HepG2 (cell line): ENCODE data around the gene M1AP. TPM values are rescaled to one million over a fixed set of nuclear protein-coding genes. Genes with fewer than 3 reads are reported as not detected.

ENCODE experiments used
- AKAP8 ChIP-seq: sonication (generic); formaldehyde crosslinking; IDR thresholded peaks from 2 replicates; pipeline ENCODE4 v1.5.1; 2020; ENCODE audit warnings: mild to moderate bottlenecking, missing genetic modification reagents
- ARNTL ChIP-seq: sonication (generic); formaldehyde crosslinking; IDR thresholded peaks from 2 replicates; pipeline ENCODE4 v1.4.0; 2020; ENCODE audit warnings: mild to moderate bottlenecking, missing genetic modification reagents
- ATRX ChIP-seq: sonication (generic); formaldehyde crosslinking; IDR thresholded peaks from 2 replicates; pipeline ENCODE4 v1.4.0; 2020; ENCODE audit warnings: missing genetic modification reagents, borderline replicate concordance
- ELF3 ChIP-seq: IDR thresholded peaks from 2 replicates; pipeline ENCODE4 v1.6.1; 2016; ENCODE audit warnings: missing genetic modification reagents, missing compliant biosample characterization
- JARID2 ChIP-seq: sonication (generic); formaldehyde crosslinking; IDR thresholded peaks from 2 replicates; pipeline ENCODE4 v1.8.1; 2023; ENCODE audit warnings: missing genetic modification reagents, inconsistent platforms; ENCODE audit not compliant: insufficient replicate concordance
- LCORL ChIP-seq, 2 experiments: fragments of 450-650 bp in 1 of 2; sonication (generic) in 1 of 2; formaldehyde crosslinking in 1 of 2; IDR thresholded peaks; 2 replicates each; pipeline versions ENCODE4 v1.5.0 to v1.6.1; 2017 to 2020; ENCODE audit warnings: antibody characterized with exemption in 1 of 2, missing genetic modification reagents in 1 of 2
- MAF1 ChIP-seq: sonication (generic); formaldehyde crosslinking; IDR thresholded peaks from 2 replicates; pipeline ENCODE4 v1.5.0; 2020; ENCODE audit warnings: missing genetic modification reagents, borderline replicate concordance
- NFE2L2 ChIP-seq: fragments of 150-350 bp; IDR thresholded peaks from 2 replicates; pipeline ENCODE4 v1.6.1; 2014; ENCODE audit warnings: low read length
- NFRKB ChIP-seq: fragments of 450-650 bp; IDR thresholded peaks from 2 replicates; pipeline ENCODE4 v1.6.1; 2017
- REL ChIP-seq: sonication (generic); formaldehyde crosslinking; conservative IDR thresholded peaks from 2 replicates; pipeline ENCODE4 v1.8.0; 2022; ENCODE audit warnings: mild to moderate bottlenecking, missing genetic modification reagents, moderate library complexity
- RXRA ChIP-seq: sonication (generic); formaldehyde crosslinking; IDR thresholded peaks from 2 replicates; pipeline ENCODE4 v1.5.1; 2020; ENCODE audit warnings: missing genetic modification reagents
- SIN3B ChIP-seq: fragments of 150-350 bp; IDR thresholded peaks from 2 replicates; pipeline ENCODE4 v1.6.1; 2014; ENCODE audit warnings: low read length
- TEAD3 ChIP-seq: optimal IDR thresholded peaks from 2 replicates; pipeline ENCODE3; 2016; ENCODE audit warnings: borderline replicate concordance
- ZC3H13 ChIP-seq: sonication (generic); formaldehyde crosslinking; IDR thresholded peaks from 2 replicates; pipeline ENCODE4 v1.8.1; 2023; ENCODE audit warnings: mild to moderate bottlenecking, missing genetic modification reagents, moderate library complexity
- ZMAT3 ChIP-seq: sonication (generic); formaldehyde crosslinking; conservative IDR thresholded peaks from 2 replicates; pipeline ENCODE4 v1.7.0; 2021; ENCODE audit warnings: missing genetic modification reagents
- ZNF350 ChIP-seq: sonication (generic); formaldehyde crosslinking; IDR thresholded peaks from 2 replicates; pipeline ENCODE4 v1.4.0; 2020; ENCODE audit warnings: mild to moderate bottlenecking, low read depth, missing genetic modification reagents, borderline replicate concordance
- ZNF484 ChIP-seq: sonication (generic); formaldehyde crosslinking; IDR thresholded peaks from 2 replicates; pipeline ENCODE4 v1.5.1; 2020; ENCODE audit warnings: mild to moderate bottlenecking, low read depth, missing genetic modification reagents, borderline replicate concordance
- ZNF549 ChIP-seq: sonication (generic); formaldehyde crosslinking; IDR thresholded peaks from 2 replicates; pipeline ENCODE4 v1.5.0; 2020; ENCODE audit warnings: missing genetic modification reagents
- ZNF557 ChIP-seq: sonication (generic); formaldehyde crosslinking; IDR thresholded peaks from 2 replicates; pipeline ENCODE4 v1.4.0; 2020; ENCODE audit warnings: missing genetic modification reagents
- ZNF652 ChIP-seq: IDR thresholded peaks from 2 replicates; pipeline ENCODE4 v1.6.1; 2016; ENCODE audit warnings: low read depth, borderline replicate concordance
- ZNF841 ChIP-seq: sonication (generic); formaldehyde crosslinking; IDR thresholded peaks from 2 replicates; pipeline ENCODE4 v1.8.1; 2023; ENCODE audit warnings: missing genetic modification reagents, borderline replicate concordance
- ZSCAN31 ChIP-seq: sonication (generic); formaldehyde crosslinking; IDR thresholded peaks from 2 replicates; pipeline ENCODE4 v1.5.0; 2020; ENCODE audit warnings: low read depth, mild to moderate bottlenecking, missing genetic modification reagents
- polyA plus RNA-seq, 8 experiments: library from polyadenylated mRNA; depleted of rRNA in 3 of 8; stranded (reverse) in 7 of 8; unstranded in 1 of 8; fragments of >200 nt; fragmentation: Illumina TruSeq in 4 of 8; extraction: Trizol in 4 of 8; gene quantifications; 2 replicates each; pipeline versions ENCODE4 v1.2.1 to v1.2.3, GENCODE V29; 2011 to 2016; ENCODE audit warnings: low read depth in 4 of 8, missing spikeins in 1 of 8, mixed read lengths in 1 of 8; ENCODE audit not compliant: insufficient read depth in 1 of 8
- total RNA-seq, 5 experiments: library from RNA; depleted of rRNA; stranded (reverse); fragments of >200 nt; fragmentation: Illumina TruSeq; extraction: Trizol; gene quantifications; 2 replicates each; pipeline ENCODE4 v1.2.3, GENCODE V29; 2016; ENCODE audit warnings: low read depth in 1 of 5
- TF ChIP-seq, protein P1 (sequence below): sonication (generic); formaldehyde crosslinking; conservative IDR thresholded peaks from 2 replicates; pipeline ENCODE4 v1.8.1; 2023; ENCODE audit warnings: missing genetic modification reagents
- TF ChIP-seq, protein P2 (sequence below), 2 experiments: sonication (generic) in 1 of 2; formaldehyde crosslinking in 1 of 2; IDR thresholded peaks; 2 replicates each; pipeline versions ENCODE4 v1.5.1 to v1.6.1; 2011 to 2020; ENCODE audit warnings: borderline replicate concordance in 1 of 2, low read depth in 1 of 2, low read length in 1 of 2, mild to moderate bottlenecking in 1 of 2, missing genetic modification reagents in 1 of 2, moderate library complexity in 1 of 2
- TF ChIP-seq, protein P3 (sequence below): sonication (generic); formaldehyde crosslinking; IDR thresholded peaks from 2 replicates; pipeline ENCODE4 v1.4.0; 2020; ENCODE audit warnings: missing genetic modification reagents, borderline replicate concordance

Gene M1AP
- total and polyA plus RNA-seq, 2 of the 13 experiments (the other 11 are each of a cell fraction or from before 2014, with no cell fraction given), result not detected

DNA sequence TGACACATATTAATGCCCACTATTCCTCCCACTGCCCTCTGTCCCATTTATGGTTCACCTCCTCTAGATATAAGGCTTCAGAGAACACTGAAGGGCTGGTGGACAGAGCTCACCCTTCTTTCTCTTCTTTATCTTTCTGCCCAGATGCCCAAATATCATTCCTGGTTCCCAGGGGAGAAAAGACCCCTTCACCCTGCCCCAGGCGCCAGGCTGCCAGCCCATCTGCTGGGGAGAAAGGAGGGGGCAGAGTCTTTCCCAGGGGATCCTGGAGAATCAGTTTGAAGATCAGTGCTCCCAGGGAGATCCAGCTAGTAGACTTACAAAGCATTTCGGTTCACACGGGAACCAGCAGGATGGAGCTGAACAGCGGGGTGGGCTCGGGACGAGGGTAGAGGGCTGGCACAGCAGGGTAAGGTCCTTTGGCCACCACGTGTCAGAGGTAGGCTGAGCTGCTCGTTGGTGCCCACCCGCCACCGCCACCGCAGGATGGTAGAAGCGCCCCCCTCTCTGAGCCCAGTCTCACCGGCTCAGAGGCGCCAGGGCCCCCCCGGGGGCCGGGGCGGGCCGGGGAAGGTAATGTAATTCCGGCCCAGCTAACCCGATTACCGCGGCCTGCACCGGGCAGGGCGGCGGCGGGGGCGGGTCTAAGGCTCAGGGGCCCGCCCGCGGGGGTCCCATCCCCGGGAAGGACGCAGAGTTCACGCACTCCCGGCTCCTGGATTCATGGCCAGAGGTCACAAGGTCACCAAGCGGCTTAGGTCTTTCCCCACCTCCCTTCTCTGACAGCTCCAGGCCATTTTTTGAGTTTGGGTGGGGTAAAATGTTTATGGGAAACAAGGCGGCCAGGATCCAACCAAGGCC lies 135.2 kb downstream of the M1AP start (continued):
- TF ChIP-seq ZNF841 (CRISPR knock-in tag) (no peak), NFRKB (no peak), ELF3 (no peak), ZNF557 (no peak), ZC3H13 (peak; percentile 83), REL (CRISPR knock-in tag) (no peak), NFE2L2 (no peak), ZNF350 (CRISPR knock-in tag) (peak; percentile 56; the same call in 1 of the 2 replicates), ZNF652 (CRISPR knock-in tag) (no peak), ZNF484 (CRISPR knock-in tag) (no peak), ATRX (CRISPR knock-in tag) (no peak), AKAP8 (peak; percentile 99), ZMAT3 (0 out of 2 replicates have a peak, but pooled peaks have one; percentile 67), TEAD3 (CRISPR knock-in tag) (peak; percentile 7), LCORL (IDR thresholded peaks at IDR 0.05) (no peak), LCORL (CRISPR knock-in tag; IDR thresholded peaks at IDR 0.05) (peak; percentile 82), MAF1 (no peak), ZNF549 (CRISPR knock-in tag) (no peak), RXRA (CRISPR knock-in tag) (peak; percentile 11; the same call in 1 of the 2 replicates), ARNTL (CRISPR knock-in tag) (no peak), ZSCAN31 (CRISPR knock-in tag) (no peak), SIN3B (no peak), JARID2 (CRISPR knock-in tag) (no peak)
- TF ChIP-seq, protein P1, sequence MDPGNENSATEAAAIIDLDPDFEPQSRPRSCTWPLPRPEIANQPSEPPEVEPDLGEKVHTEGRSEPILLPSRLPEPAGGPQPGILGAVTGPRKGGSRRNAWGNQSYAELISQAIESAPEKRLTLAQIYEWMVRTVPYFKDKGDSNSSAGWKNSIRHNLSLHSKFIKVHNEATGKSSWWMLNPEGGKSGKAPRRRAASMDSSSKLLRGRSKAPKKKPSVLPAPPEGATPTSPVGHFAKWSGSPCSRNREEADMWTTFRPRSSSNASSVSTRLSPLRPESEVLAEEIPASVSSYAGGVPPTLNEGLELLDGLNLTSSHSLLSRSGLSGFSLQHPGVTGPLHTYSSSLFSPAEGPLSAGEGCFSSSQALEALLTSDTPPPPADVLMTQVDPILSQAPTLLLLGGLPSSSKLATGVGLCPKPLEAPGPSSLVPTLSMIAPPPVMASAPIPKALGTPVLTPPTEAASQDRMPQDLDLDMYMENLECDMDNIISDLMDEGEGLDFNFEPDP, result no peak
- TF ChIP-seq, protein P2, sequence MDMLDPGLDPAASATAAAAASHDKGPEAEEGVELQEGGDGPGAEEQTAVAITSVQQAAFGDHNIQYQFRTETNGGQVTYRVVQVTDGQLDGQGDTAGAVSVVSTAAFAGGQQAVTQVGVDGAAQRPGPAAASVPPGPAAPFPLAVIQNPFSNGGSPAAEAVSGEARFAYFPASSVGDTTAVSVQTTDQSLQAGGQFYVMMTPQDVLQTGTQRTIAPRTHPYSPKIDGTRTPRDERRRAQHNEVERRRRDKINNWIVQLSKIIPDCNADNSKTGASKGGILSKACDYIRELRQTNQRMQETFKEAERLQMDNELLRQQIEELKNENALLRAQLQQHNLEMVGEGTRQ (IDR thresholded peaks at IDR 0.05; ENCODE audit: low read depth, low read length), result no peak
- TF ChIP-seq, protein P2 (CRISPR knock-in tag; IDR thresholded peaks at IDR 0.05; ENCODE audit: borderline replicate concordance), result no peak
- TF ChIP-seq, protein P3, sequence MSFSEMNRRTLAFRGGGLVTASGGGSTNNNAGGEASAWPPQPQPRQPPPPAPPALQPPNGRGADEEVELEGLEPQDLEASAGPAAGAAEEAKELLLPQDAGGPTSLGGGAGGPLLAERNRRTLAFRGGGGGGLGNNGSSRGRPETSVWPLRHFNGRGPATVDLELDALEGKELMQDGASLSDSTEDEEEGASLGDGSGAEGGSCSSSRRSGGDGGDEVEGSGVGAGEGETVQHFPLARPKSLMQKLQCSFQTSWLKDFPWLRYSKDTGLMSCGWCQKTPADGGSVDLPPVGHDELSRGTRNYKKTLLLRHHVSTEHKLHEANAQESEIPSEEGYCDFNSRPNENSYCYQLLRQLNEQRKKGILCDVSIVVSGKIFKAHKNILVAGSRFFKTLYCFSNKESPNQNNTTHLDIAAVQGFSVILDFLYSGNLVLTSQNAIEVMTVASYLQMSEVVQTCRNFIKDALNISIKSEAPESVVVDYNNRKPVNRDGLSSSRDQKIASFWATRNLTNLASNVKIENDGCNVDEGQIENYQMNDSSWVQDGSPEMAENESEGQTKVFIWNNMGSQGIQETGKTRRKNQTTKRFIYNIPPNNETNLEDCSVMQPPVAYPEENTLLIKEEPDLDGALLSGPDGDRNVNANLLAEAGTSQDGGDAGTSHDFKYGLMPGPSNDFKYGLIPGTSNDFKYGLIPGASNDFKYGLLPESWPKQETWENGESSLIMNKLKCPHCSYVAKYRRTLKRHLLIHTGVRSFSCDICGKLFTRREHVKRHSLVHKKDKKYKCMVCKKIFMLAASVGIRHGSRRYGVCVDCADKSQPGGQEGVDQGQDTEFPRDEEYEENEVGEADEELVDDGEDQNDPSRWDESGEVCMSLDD (CRISPR knock-in tag), result no peak
